OCI-LY3 (cell line): ENCODE data around the gene RECQL.

Source experiments
- H2AFZ ChIP-seq: fragments of 200-600, 300-600 bp; shearing (Covaris generic); 2 replicates; pipeline ENCODE4 v1.6.0; 2014; ENCODE audit warnings: antibody characterized with exemption, low read depth, low read length
- H3K27ac ChIP-seq: fragments of 200-600, 300-600 bp; sonication (generic); 2 replicates; pipeline ENCODE4 v1.5.1; 2014; ENCODE audit warnings: mild to moderate bottlenecking, low read length, moderate library complexity, mixed read lengths
- H3K27me3 ChIP-seq: fragments of 200-600, 300-600 bp; sonication (generic); 2 replicates; pipeline ENCODE4 v1.6.1; 2014; ENCODE audit warnings: low read depth, low read length, mixed read lengths
- H3K36me3 ChIP-seq: fragments of 200-600, 300-600 bp; sonication (generic); replicated peaks from 2 replicates; pipeline ENCODE3; 2014; ENCODE audit warnings: low read depth, low read length, mixed read lengths
- H3K4me1 ChIP-seq: fragments of 300-600, 200-600 bp; sonication (generic); 2 replicates; pipeline ENCODE4 v1.6.1; 2014; ENCODE audit warnings: low read length, mixed read lengths
- H3K4me2 ChIP-seq: fragments of 200-600, 300-600 bp; sonication (generic); 2 replicates; pipeline ENCODE4 v1.6.1; 2014; ENCODE audit warnings: low read length, mixed read lengths
- H3K4me3 ChIP-seq: fragments of 300-600, 200-600 bp; sonication (generic); 2 replicates; pipeline ENCODE4 v1.5.1; 2014; ENCODE audit warnings: antibody characterized with exemption, mild to moderate bottlenecking, low read length, moderate library complexity
- H3K79me2 ChIP-seq: fragments of 300-600, 200-600 bp; shearing (Covaris generic); 2 replicates; pipeline ENCODE4 v1.6.1; 2014; ENCODE audit warnings: mild to moderate bottlenecking, low read length, mixed read lengths
- H3K9ac ChIP-seq: fragments of 300-600, 200-600 bp; shearing (Covaris generic); 2 replicates; pipeline ENCODE4 v1.6.0; 2014; ENCODE audit warnings: mild to moderate bottlenecking, low read length, moderate library complexity
- H3K9me3 ChIP-seq: fragments of 200-600, 300-600 bp; shearing (Covaris generic); 2 replicates; pipeline ENCODE4 v1.6.1; 2014; ENCODE audit warnings: low read length, mixed read lengths; ENCODE audit not compliant: insufficient read depth
- H4K20me1 ChIP-seq: fragments of 200-600, 300-600 bp; sonication (generic); 2 replicates; pipeline ENCODE4 v1.6.1; 2016; ENCODE audit warnings: low read length, mixed read lengths; ENCODE audit not compliant: insufficient read depth
- EZH2phosphoT487 ChIP-seq: fragments of 200-600 bp; shearing (Covaris generic); IDR thresholded peaks from 2 replicates; pipeline ENCODE4 v1.6.1; 2018; ENCODE audit warnings: antibody characterized with exemption, mixed run types, low read depth
- TF ChIP-seq, protein P1 (sequence below): fragments of 200-600, 300-600 bp; sonication (generic); IDR thresholded peaks from 2 replicates; pipeline ENCODE4 v1.5.1; 2014; ENCODE audit warnings: antibody characterized with exemption, low read length, low read depth

Gene RECQL

DNA sequence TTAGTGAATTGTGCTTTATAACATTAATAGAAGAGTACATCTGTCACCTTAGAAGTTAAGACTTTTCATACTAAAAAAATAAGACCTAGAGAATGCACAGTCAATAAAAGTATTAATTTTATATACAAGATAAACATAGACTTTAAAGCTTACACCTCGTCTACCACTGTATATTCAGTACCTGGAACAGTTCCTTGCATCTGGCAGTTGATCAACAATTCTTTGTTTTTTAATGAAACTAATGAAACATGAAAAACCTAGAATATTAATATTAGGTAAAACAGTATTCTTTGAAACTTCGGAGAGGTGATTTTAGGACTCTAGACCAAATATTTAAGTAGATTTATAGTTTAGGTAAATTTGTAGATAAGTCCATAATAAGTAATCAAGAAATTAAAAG, 4.5 kb upstream of the RECQL start:
- no peak overlapping the region for H3K4me2 ChIP-seq
- H3K36me3 ChIP-seq: peaks cover 15% of the 10 kb centered on the region
- peaks cover 51% of the 10 kb centered on the region for H3K79me2 ChIP-seq

DNA sequence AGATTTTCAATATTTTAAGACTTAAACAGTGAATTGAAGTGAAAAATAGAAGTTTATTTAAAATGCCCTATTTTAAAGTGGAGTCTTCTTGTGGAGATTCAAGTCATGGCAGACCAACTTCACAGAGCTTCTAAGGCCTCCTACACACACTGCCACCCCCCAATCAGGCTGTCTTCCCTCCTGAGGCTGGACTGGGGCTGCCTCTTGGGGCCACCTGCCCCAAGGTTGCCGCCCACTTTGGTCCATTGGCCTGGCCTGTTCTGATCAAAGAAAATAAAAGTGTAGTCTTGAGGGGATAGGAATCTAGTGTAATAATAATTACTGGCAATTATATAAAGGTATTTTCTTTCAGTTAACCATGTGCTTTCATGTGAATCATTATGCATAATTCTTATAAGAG, 1.4 kb upstream of the RECQL start:
- Histone ChIP-seq H3K27me3 (no peaks in the 10 kb centered on the region), H3K4me1 (peaks cover 18% of the 10 kb centered on the region), H3K4me3 (peak overlapping the region; percentile 99), H3K9me3 (no peaks in the 10 kb centered on the region), H3K27ac (no peak overlapping the region), H4K20me1 (peaks cover 7% of the 10 kb centered on the region; the same call in 1 of the 2 replicates), H3K36me3 (peaks cover 13% of the 10 kb centered on the region), H3K4me2 (peak overlapping the region; percentile 94), H3K9ac (peak overlapping the region; percentile 94), H2AFZ (no peak overlapping the region), H3K79me2 (peaks cover 65% of the 10 kb centered on the region)
- TF ChIP-seq EZH2phosphoT487: no peak
- TF ChIP-seq, protein P1, sequence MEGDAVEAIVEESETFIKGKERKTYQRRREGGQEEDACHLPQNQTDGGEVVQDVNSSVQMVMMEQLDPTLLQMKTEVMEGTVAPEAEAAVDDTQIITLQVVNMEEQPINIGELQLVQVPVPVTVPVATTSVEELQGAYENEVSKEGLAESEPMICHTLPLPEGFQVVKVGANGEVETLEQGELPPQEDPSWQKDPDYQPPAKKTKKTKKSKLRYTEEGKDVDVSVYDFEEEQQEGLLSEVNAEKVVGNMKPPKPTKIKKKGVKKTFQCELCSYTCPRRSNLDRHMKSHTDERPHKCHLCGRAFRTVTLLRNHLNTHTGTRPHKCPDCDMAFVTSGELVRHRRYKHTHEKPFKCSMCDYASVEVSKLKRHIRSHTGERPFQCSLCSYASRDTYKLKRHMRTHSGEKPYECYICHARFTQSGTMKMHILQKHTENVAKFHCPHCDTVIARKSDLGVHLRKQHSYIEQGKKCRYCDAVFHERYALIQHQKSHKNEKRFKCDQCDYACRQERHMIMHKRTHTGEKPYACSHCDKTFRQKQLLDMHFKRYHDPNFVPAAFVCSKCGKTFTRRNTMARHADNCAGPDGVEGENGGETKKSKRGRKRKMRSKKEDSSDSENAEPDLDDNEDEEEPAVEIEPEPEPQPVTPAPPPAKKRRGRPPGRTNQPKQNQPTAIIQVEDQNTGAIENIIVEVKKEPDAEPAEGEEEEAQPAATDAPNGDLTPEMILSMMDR: no peak

More for the DNA sequence above, 4.5 kb upstream of the RECQL start:
- H3K27me3 ChIP-seq: no peaks in the 10 kb centered on the region
- TF ChIP-seq EZH2phosphoT487: no peak
- TF ChIP-seq, protein P1: no peak
- H3K9ac ChIP-seq: no peak overlapping the region
- H4K20me1 ChIP-seq: peaks cover 7% of the 10 kb centered on the region; the same call in 1 of the 2 replicates
- H3K4me3 ChIP-seq: no peak overlapping the region
- H2AFZ ChIP-seq: no peak overlapping the region
- peaks cover 7% of the 10 kb centered on the region for H3K4me1 ChIP-seq
- no peaks in the 10 kb centered on the region for H3K9me3 ChIP-seq
- no peak overlapping the region for H3K27ac ChIP-seq

DNA sequence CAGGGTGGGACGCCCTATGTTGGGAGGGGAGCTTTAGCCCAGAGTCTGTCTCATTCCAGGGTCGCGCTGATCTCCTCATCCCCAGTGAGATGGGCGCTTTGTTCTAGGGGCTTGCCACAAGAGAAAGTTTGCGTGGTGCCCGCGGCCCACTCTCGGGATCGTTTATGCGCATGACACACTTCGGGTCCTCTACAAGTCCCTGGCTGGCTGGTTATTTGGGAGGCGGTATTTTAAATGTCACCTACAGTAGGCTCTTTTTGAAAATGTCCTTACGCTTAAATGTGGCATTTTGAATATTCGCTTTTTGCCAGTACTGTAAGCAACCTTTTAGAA, 695 bp upstream of the RECQL start:
- Histone ChIP-seq H3K36me3 (peaks cover 18% of the 10 kb centered on the region), H3K9me3 (no peaks in the 10 kb centered on the region), H3K4me2 (peak overlapping the region; percentile 94), H3K27ac (peak overlapping the region; percentile 43), H3K4me1 (peaks cover 18% of the 10 kb centered on the region), H3K4me3 (peak overlapping the region; percentile 99), H4K20me1 (peaks cover 7% of the 10 kb centered on the region; the same call in 1 of the 2 replicates), H3K9ac (peak overlapping the region; percentile 94), H3K27me3 (no peaks in the 10 kb centered on the region), H2AFZ (peak overlapping the region; percentile 71), H3K79me2 (peaks cover 65% of the 10 kb centered on the region)
- TF ChIP-seq, protein P1: no peak
- TF ChIP-seq EZH2phosphoT487: no peak

DNA sequence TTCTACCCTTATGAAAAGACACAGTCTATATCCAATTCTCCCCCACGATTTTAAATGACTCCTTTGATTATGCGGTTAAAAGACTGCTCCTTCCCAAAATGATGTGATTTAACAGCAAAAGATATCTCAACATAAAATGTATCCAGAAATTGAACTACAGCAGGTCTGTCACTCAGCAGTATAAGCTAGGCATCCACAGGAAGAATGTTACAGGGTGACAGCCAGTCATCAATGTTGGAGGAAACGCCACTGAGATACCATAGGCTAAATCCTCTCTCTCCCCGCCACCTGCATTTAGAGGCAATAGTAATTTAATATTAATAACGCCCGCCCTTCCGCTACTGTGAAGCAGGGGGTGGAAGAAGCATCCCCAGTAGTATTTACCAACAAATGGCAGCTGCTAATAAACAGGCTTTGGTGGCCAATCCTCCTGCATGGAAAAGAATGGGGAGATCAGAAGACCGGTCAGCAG, 613 bp downstream of the RECQL start:
- TF ChIP-seq, protein P1: no peak
- no peak for TF ChIP-seq EZH2phosphoT487
- peak overlapping the region; percentile 72 for H3K27ac ChIP-seq
- H3K4me2 ChIP-seq: peak overlapping the region; percentile 76

More for the DNA sequence above, 613 bp downstream of the RECQL start:
- Histone ChIP-seq H3K36me3 (peaks cover 21% of the 10 kb centered on the region), H3K9me3 (no peaks in the 10 kb centered on the region), H3K4me3 (peak overlapping the region; percentile 99), H2AFZ (peak overlapping the region; percentile 85), H3K27me3 (no peaks in the 10 kb centered on the region), H3K79me2 (peaks cover 57% of the 10 kb centered on the region), H3K9ac (peak overlapping the region; percentile 74), H3K4me1 (peaks cover 18% of the 10 kb centered on the region), H4K20me1 (peaks cover 7% of the 10 kb centered on the region; the same call in 1 of the 2 replicates)
